Lower leg skin (tissue), 3 donors: ENCODE results near the gene ARNT2.

Experiments used
- CTCF ChIP-seq, 3 donors: fragments of 450-650 bp; IDR thresholded peaks; one replicate each; pipeline ENCODE4 v1.5.1; 2016; ENCODE audit warnings: antibody characterized with exemption in 3 of 3, mild to moderate bottlenecking in 3 of 3, moderate library complexity in 2 of 3
- POLR2A ChIP-seq, 2 donors: fragments of 450-650 bp; IDR thresholded peaks; one replicate each; pipeline ENCODE4 v1.6.1; 2016 to 2017; ENCODE audit warnings: antibody characterized with exemption in 2 of 2, mild to moderate bottlenecking in 1 of 2, moderate library complexity in 1 of 2

- TF ChIP-seq CTCF (IDR thresholded peaks at IDR 0.05) = no peak
- no peak for TF ChIP-seq POLR2A (IDR thresholded peaks at IDR 0.05)
These were observed 182.8 kb downstream of the ARNT2 start for GRCh38 chr15:80587007-80587406.
